HG03039 (cell line): ENCODE results near the gene PCNX2.
"Not testable (repeated sequence)": the region's sequence is repeated elsewhere in the genome, so short reads cannot be mapped to it uniquely, and the experiment has no call there.

Experiments used
- ATAC-seq: cut with Tn5 transposase; IDR thresholded peaks from one replicate; pipeline ENCODE4 v1.9.1; 2021; ENCODE audit warnings: mild to moderate bottlenecking, moderate library complexity; ENCODE audit not compliant: unreplicated experiment

PCNX2 gene

DNA sequence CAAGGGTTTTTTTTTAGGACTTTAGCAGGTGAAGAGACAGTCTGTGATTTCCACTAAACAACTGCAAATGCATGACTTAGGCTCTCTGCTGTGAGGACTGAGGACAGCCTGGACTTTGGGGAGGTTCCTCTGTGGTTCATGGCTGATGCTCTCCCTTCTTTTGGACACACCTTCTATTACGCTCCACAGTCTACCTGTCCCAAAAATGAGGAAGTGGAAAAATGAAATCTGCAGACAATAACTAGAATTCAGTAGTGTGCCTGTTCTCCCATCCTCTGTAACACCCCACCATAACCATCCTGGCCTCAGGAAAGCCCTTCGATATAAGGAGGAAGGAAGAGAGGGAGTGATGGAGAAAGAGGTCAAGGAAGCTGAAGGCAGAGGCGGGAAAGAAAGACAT, 276.4 kb downstream of the PCNX2 start:
- ATAC-seq = no peak

DNA sequence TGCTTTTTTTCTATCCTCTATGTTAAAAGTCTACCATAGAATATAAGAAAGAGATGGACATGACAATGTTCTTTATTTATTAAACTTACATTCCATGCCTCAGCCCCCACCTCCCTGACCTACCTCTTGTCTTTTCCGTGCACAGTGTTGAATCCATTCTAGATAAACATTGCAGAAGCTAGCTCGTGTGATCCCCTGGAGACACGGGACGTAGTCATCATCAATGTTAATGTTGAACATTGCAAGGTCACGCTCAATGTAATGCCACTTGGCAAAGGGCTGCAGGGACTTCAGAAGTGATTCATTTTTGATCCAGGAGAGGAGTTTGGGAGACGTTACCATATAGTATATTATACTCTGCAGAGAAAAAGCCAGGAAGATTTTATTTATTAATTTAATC, 278.7 kb downstream of the PCNX2 start:
- ATAC-seq = no peak

DNA sequence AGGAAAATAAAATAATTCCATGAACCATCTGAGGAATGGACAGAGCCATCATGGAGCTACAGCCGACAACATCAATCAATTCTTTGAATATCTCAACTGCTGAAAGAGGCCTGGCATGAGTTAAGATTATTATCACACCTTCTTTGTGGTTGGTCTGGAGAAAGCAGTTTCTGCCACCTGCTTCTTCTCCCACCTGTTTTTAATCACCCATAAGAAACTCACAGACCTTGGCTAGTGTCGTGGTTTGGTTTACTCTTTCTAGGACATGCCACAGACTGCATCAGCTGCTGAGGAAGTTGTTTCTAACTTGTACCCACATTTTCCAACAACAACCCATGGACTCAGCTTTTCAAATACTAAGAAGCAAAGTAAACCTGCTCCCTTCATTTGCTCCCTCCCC, 279.6 kb downstream of the PCNX2 start:
- no peak for ATAC-seq

DNA sequence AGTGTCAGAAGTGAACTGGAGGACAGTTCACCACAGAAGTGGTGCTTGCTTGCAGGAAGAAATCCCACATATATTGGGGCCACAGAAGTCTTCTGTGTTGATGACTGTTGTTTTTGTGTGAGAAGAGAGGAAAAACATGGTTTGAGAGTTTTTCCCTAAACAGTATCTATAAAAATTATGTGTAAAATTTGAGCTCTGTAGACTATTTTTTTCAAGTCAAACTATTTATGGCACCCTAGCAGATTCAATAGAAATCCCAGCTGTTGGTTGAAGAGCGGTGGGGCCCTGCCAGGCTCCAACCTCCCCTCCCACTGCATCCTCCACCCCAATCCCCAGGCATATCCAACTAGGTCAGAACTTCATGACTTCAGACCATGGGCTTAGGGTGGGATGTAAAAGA, 283.5 kb downstream of the PCNX2 start:
- ATAC-seq = no peak

DNA sequence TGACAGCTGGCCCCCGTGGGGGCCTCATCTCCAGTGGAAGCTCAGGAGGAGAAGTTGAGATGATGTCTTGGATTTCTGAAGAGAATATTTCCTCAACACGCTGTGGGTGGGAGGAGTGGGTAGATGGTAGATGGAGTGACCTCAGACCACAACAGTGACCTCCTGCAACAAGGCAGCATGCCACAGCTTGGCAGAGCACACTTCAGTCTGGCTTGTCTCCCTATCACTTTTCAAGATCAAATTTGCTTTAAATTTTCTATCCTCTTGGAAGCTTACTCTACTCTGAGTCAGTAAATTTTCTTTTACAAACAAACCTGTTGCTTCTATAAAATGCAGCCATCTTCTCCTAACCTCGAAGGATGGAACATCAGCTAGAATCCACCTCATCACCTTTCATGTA, 285.4 kb downstream of the PCNX2 start:
- no peak for ATAC-seq

DNA sequence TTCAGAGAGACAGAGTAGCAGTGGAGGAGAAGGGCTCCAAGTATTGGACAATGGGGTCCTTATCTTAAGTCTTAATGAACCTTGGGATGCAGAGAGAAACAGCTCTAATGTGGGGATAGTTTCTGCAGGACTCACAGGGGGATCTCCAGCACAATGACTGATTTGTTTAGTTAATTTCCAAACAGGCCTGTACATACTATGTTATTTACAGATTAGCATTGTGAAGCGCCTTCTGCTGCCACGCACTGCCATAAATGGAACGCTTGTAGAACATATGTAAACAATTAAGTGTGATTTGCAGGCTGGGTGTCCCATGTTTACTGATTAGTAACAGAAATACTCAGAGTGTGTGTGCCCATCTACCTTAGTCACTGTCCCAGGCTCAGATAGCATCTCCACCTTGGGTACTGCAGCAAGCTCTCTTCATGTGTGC, 289.0 kb downstream of the PCNX2 start:
- no peak for ATAC-seq

DNA sequence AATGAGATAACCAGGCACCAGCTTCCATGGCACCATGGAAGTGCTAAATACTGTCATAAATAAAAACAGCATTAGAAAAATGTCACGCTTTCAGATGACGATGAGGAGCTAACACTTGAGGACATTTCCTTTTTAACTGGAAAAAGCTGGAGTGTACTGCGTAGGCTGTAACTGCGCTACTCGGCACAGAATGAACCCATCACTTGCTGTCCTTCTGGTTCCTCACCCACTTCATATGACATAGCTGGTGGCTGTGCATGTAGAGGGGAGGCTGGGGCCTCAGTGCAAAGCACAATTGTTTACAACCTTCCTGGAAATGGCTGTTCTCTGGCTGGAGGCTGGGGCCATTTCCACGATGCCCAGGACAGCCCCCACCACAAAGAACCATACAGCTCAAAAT, 289.4 kb downstream of the PCNX2 start:
- ATAC-seq = no peak

DNA sequence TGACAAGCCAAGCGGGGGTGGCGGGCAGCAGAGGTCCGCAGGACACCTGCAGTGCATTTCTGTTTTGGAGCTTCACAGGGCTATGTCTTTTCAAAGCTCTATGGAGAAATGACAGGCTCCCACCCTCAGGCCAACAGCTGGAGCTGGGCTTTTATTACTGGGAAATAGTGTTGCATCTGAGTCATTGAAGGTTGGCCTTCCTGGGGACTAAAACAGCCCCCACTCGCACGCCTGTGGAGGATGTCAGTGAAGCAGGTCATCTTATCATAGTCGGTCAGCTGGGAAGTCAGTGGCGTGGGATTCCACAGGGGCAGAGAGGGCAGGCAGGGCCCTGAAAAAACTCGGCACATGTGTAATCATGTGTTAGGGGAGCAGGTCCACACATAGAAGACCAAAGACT, 289.8 kb downstream of the PCNX2 start:
- ATAC-seq = no peak

DNA sequence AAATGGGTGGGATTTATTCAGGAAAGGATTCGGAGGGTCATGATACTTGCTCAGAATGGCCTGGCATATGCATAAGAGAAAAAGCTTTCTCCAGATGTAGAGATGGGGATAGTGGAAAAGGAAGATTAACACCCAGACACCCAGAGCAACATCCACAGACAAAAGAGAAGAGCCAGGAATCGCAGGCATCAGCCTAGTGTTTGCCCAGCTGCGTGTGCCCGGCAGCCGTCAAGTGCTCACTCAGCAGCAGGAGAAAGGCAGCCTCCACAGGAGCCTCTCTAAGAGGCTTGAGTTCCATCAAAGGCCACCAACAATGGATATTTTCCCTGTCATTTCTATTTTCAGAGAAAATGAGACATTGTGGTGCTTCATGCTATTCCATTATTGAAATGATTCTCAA, 290.4 kb downstream of the PCNX2 start:
- no peak for ATAC-seq

DNA sequence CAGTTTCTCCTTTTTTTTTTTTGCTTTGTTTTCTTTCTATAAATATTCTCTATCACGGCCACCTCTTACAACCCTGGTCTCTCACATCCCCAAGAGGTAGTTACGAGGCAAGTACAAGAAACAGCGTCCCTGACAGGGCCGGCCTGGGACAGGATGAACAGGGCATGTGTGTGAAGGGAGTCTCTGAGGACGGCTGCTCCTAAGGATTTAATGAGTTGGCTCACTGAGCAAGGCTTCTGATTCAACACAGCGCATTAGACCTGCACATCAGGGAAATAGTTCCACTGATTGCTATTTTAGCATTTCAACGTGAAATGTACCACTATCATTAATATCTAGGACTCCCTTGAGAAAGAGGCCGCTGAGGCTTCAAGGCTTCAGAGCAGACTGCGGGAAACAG, 291.1 kb downstream of the PCNX2 start:
- no peak for ATAC-seq

DNA sequence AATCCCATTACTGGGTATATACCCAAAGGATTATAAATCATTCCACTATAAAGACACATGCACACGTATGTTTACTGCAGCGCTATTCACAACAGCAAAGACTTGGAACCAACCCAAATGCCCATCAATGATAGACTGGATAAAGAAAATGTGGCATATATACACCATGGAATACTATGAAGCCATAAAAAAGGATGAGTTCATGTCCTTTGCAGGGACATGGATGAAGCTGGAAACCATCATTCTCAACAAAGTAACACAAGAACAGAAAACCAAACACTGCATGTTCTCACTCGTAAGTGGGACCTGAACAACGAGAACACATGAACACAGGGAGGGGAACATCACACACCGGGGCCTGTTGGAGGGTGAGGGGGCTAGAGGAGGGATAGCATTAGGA, 291.9 kb downstream of the PCNX2 start:
- not testable (repeated sequence) for ATAC-seq

DNA sequence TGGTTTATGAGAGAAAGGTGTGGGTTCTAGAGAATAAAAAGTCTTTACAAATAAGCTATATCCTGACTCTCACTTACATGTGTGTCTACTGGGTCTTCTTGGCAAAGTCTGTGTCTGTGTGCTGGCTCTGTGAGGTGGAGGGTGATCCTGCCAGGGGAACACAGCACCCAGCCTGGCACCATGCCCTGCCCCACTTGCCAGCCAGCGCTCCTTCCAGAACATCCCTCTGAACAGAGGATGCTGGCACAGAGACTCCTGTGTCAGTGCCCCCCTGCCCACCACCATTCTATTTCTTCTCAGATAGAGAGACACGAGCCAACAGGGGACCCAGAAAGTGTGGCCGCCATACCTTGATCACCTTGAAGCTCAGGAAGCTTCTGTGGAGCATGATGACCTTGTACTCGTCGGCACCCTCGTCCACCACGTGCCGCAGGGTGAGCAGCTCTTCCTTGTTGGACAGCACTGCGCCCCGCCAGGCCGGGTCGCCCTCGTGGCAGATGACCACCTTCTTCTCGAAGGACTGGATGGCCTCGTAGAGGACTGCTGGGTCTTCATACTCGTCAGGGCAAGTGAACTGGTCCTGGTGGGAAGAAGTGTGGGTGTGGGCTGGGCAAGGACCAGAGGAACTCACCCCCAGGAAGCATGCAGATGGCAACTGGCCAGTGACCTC, 295.4 kb downstream of the PCNX2 start:
- no peak for ATAC-seq

DNA sequence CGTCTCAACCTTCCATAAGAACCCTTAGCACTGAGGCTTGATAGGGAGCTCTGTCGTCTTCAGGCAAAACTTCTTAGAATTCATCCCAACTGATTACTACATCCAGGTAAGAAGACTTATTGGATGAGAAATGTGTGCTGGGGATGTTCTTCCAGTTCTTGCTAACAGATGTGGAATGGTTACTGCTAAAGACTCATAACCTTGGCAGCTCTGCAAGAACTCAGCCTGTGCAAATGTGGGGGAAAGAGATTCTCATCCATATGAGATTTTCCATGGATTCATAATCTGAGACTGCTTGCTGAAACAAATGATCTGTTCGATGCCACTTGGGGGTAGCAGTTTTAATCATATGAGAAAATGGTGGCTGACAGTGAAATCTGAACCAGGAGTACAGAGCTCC, 296.9 kb downstream of the PCNX2 start:
- no peak for ATAC-seq

DNA sequence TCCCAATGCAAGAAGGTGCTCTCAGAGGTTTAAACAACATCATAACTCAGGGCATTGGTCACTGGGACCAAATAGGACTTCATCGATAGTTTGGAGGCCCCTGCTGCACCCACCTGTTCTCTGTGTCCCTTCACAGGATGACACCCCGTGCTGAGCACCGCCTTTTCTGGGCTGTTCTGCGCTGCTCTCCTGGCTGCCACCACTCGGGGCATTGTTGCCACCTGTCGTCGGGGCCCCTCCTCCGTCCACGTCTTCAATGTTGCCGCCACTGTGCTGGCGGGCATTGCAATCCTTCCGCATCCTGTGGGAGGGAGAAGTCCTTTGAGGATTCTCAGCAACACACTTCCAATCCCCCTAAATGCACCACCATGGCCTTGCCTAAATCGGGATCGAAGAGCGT, 297.4 kb downstream of the PCNX2 start:
- no peak for ATAC-seq

DNA sequence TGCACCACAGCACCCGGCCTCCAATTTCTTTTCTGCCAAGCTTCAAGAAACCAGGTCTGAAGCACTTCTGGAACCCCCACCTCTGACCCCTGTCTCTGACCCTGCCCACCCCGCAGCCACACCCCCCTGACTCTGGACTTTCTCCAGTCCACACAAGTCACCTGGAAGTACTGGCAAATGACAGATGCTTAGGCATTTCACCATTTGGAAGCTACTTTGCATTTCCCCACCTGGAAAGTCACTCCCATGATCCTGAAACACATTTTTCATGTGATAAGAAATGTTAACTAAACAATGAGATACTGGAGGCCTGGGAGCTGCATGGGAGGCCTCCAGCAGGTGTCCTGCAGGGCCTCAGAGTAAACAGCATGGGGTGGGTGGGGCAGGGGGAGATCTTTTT, 299.4 kb downstream of the PCNX2 start:
- no peak for ATAC-seq

DNA sequence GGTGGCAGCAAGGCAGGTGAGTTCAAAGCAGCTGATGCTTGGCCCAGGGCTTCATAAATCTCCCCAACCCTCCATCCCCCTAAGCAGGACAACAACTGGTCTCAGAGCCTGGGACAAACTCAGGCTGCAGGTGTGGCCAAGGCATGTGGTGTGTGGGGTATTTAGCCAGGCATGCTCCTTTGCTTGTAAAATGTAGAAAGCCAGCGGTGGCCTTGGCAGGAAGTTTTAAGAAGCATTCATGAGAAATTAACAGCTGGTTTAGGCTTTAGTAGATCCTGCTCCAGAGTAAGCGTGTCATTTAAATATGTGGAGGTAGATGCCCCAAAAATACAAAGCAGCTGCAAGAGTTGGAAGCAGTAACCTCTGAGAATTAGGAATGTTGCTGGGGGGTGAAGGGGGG, 300.3 kb downstream of the PCNX2 start:
- no peak for ATAC-seq

DNA sequence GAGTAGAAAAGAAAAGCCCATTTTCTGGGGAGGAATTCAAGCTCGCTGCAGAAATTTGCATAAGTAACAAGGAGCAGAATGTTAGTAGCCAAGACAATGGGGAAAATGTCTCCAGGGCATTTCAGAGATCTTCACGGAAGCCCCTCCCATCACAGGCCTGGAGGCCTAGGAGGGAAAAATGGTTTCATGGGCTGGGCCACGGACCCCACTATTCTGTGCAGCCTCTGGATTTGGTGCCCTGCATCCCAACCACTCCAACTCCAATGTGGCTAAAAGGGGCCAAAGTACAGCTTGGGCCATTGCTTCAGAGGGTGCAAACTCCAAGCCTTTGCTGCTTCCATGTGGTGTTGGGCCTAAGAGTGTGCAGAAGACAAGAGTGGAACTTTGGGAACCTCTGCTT, 302.0 kb downstream of the PCNX2 start:
- ATAC-seq = no peak

DNA sequence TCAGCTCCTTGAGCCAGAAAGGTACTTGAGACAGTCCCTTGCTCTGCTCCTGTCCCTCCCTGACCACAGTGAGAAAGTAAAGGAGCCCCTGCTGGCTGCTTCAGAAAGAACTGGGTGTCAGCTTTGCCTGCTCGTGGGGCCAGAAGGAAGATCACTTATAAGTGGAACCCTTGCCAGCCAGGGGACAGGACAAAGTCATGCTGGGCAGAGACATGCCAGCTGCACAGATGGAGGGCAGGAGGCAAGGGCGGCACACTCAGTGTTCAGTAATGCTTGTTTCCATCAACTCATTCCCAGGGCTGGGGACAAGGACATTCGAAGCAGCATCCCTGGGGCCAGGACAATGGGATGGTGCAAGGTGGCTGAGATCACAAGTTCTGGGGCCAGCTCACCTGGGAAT, 303.3 kb downstream of the PCNX2 start:
- ATAC-seq = no peak

DNA sequence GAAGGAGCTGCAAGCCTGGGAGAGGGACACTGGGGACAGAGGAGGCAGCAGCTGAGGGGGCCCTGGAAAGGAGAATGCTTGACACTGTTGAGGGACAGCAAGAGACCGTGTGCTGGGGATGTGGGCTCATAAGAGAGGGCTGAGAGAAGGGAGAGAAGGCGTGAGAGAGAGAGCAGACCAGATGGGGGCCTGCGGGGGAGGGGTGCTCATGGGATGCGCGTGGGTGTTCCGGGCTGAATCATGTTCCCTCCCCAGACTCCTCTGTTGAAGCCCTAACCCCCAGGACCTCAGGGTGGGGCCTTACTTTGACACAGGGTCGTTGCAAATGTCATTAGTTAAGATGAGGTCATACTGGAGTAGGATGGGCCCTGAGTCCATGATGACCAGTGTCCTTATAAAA, 304.3 kb downstream of the PCNX2 start:
- ATAC-seq = no peak

DNA sequence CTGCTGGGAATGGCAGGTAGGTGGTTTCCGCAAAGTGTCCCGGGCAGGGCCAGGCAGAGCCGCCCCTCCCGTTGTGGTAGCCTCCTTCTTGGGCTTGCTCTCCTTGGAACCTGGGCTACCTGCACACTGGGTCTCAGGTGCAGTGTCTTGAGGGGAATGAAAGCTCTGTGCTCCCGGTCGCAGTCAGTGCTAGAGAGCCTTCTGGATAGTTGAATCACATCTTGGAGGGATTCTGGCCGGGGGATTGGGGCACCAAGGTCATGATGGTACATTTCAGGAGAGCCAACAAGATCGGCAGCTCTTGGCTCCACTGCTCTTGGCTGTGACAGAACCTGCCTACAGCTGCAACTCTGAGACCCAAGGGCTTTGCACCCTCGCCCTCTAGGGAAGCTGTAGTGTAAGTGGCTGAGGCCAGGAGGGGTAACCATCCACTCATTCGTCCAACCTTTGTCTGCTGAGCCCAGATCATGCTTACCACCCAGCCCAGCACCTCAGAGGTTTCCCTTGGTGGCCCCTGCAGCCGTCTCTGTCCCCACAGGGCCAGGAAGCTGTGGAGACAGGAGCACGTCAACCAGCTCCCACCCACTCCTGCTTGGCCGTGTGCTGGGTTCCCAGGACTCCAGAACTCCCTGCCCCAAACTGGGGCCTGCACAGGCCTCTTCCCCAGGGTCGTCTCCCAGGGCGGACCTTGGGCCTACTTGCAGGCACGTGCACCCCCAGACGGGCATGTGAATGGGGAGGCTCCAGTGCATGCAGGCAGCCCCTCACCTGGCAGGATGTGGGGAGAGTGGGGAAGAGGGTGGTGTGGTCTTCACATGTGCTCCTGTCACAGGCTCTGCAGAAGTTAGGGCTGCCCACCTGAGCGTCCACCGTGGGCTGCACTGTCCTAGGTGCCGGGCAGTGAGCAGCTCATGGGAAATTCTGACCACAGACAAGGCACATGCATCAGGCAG, 305.1 kb downstream of the PCNX2 start:
- no peak for ATAC-seq

DNA sequence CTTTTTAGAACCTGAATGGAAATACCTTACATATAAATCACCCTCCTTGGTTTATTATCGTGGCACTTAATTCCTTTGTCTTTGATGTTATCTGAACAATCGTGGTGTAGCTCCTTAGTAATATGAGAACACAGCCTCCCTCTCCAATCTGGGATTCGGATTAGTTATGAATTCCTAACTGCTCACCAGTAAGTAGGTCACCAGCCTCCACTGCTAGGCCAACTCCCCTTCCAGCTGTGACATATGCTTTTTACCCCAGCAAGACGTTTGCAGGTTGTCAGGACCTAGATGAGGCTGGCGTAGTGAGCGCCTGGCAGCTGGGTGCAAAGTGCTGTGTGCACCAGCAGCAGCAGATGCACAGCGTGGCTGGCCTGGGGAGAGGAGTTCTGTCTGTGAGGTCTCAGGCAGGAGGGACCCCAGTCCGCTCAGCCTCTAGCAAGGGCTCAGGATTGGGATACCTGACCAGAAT, 306.9 kb downstream of the PCNX2 start:
- no peak for ATAC-seq

DNA sequence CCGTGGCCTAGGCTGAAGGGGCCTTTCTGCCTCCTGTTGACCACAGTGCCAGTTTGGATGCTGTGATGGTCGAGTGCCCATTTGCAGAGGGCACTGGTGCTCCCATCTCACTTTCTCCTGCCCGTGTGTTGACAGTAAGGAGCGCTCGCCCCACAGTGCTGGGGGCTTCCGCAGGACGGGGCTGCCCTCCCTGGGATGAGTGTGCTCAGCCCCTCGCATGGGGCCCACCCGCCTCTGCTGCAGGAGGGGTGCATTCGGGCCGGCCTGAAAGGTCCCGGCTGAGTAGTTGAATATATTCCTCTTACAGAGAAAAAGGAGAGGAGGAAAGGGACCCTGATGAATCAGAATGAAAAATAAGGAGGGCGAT, 307.8 kb downstream of the PCNX2 start:
- ATAC-seq = no peak
